NCI-H146 treated with DMSO at 0.1 percent for 48 hours (cell line): ENCODE results near the gene HAPLN3.

ENCODE experiments used
- DNase-seq: peaks from one replicate; lab custom pipeline; 2025; ENCODE audit not compliant: unreplicated experiment; lab: John Stamatoyannopoulos, UW

Gene HAPLN3

DNA sequence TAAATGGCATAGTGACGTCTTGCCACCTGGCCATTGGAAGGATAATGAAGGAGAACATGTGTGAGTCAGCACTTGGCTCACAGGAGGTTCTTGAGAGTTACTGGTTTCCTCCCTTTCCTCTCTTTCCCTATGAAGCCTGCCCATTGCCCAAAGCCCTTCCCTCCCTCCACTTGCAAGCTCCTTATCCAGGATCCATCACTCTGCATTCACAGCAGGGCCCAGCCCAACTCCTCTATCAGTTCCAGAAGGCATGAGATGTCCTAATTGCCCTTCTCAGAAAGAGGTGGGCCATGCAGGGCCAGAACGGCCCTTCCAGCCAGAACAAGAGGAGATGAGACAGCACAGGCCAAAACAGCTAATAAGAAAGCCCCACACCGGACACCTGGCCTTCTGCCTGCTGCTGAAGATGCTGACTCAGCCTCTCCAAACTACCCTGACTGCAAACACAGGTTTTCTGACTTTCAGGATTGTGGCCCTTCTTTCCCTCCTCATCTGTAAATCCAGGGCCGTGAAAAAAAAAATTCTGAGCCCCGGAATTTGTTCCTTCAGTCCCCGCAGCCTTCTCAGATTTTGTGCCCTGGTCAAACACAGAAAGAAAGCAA is 29.7 kb downstream of the HAPLN3 start:
- DNase-seq, result no peak

DNA sequence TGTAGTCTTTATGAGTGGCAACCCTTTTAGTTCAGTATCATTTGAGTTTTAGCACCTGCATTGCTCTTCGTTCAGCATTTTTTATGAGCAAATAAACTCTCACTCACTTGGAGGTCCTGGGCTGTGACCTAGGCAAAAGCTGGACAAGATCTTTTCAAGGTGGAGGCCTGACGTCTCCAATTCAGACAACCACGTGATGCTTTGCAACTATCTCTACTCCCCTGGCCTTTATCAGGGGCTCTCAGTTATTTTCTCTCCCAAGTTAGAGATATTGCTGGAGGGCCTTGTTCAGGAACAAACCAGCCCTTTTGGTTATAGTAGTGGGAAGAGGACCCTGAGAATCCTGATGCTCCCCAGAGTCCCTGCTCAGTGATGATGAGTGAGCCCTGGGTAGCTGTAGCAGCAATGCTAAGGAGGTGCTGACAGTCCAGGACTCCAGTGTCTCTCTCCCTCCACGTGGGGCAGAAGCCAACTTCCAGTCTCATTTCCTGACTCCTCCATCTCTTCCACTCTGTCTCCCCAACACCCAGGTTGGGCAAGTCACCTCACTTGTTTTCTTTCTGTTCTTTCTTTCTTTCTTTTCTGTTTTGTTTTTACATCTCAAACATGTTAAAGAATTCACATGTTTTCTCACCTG is 30.4 kb downstream of the HAPLN3 start:
- no peak for DNase-seq

DNA sequence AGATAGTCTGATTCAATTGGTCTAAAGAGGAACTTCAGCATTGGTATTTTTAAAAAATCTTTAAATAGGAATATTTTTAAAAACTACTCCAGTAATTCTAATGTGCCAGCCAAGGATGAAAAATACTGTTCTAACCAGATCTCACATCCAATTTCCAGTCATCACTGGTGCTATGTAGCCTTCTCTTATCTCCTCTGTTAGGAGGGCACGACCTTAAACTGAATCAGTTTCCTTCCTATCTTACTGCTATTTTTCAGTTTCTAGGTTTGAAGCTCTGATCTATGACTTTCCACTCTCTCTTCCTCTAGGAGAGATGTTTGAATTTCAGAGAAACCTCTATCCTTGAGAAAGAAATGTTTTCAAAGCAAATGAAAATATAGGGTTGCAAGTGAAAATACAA is 31.9 kb downstream of the HAPLN3 start:
- DNase-seq, result no peak

DNA sequence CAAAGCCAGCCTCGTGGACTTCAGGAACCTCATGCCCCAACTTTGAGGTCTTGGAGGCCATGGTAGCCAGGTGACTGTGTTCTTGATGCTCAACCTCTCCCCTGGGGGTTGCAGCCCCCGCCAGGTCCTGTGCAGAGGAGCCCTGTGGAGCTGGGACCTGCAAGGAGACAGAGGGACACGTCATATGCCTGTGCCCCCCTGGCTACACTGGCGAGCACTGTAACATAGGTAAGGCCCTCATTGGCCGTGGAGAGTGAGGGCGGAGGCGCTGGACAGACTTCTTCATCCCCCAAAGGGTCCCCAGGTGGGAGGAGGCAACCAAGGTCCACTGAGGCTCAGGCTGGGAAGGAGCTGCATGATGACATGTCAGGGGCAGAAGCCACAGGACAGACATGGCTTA is 35.1 kb downstream of the HAPLN3 start:
- DNase-seq, result no peak

DNA sequence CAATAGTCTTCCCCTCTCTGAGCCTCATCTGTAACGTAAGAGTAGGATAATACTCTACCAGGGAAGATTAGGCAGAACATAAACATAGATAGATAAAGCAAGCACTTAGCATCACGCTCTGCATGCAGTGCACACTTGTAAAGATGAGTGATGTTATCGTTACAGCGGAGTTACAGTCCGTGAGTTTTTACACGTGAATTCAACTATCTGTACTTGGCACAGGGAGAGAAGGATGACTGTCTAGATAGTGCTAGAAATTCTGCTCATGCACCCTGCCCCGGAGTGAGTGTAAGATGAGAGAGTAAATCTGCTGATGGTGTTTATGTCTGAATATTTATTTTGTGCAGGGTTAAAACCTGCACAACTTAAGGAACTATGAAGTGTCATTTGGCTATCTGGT is 35.8 kb downstream of the HAPLN3 start:
- DNase-seq, result no peak

DNA sequence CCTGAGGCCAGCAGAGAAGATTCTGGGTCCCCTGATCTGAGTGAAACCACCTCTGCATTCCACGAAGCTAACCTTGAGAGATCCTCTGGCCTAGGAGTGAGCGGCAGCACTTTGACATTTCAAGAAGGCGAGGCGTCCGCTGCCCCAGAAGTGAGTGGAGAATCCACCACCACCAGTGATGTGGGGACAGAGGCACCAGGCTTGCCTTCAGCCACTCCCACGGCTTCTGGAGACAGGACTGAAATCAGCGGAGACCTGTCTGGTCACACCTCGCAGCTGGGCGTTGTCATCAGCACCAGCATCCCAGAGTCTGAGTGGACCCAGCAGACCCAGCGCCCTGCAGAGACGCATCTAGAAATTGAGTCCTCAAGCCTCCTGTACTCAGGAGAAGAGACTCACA is 36.4 kb downstream of the HAPLN3 start:
- DNase-seq, result no peak

DNA sequence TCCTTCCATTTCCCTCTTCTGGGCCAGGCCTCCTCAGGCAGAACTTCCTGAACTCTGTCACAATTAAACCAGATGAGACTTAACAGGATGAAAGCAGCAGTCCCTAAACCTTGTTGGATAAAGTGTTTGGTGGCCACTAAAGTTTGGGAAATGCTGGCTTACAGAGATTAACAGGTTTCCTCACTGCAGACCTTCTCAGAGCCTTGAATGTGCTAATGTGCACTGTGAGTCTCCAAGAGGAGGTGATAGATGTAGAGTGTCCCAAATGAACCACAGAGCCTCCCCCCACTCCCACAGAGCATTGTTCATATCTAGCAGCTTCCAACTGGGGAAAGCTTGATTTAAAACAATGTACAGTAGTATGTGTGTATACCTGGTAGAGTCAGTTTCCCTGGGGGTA is 42.9 kb downstream of the HAPLN3 start:
- no peak for DNase-seq

DNA sequence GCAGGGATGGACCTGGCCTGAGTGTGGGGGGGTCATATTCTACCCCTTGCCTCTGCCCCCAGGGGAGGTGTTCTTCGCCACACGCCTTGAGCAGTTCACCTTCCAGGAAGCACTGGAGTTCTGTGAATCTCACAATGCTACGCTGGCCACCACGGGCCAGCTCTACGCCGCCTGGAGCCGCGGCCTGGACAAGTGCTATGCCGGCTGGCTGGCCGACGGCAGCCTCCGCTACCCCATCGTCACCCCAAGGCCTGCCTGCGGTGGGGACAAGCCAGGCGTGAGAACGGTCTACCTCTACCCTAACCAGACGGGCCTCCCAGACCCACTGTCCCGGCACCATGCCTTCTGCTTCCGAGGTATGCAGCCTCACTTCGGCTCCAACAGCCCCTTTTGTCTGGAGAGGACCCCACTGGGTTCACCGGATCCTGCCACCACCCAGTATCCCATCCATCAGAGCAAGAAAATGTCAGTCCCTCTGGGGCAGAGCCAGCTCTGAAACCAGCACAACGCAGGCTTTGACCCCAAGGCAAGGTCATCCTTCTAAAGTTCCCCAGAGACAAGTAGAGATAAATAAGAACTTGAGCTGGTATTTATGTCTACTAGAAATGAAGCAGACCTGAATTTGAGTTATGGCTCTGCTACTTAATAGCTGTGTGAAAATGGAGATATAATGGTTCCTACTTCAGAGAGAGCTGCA is 45.8 kb downstream of the HAPLN3 start:
- DNase-seq, result no peak

DNA sequence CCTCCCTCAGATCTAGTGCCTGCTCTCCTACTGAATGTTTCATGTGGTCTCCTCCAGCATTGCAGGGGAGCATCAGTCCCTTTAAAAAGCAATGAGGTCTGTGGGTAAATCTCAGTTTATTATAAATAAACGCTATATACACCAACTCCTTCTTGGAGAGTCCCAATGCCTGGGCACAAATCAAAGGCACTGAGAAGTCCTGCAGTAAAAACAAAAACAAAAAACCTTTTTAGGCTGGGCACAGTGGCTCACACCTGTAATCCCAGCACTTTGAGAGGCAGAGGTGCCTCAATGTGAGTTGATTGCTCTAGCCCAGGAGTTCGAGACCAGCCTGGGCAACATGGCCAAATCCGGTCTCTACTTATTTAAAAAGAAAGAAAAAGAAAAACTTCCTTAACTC is 47.1 kb downstream of the HAPLN3 start:
- DNase-seq, result no peak

DNA sequence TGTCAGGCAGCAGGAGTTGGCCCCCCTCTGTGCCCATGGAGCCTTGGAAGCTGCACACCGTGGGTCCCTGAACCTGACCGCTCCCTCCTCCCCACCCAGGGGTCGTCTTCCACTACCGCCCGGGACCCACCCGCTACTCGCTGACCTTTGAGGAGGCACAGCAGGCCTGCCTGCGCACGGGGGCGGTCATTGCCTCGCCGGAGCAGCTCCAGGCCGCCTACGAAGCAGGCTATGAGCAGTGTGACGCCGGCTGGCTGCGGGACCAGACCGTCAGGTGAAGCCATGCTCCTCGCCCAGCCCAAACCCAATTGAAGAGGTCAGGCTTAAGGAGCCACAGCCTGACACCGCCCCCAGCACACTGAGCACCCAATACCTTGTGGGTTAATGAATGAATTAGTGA is 48.2 kb downstream of the HAPLN3 start:
- DNase-seq, result no peak

DNA sequence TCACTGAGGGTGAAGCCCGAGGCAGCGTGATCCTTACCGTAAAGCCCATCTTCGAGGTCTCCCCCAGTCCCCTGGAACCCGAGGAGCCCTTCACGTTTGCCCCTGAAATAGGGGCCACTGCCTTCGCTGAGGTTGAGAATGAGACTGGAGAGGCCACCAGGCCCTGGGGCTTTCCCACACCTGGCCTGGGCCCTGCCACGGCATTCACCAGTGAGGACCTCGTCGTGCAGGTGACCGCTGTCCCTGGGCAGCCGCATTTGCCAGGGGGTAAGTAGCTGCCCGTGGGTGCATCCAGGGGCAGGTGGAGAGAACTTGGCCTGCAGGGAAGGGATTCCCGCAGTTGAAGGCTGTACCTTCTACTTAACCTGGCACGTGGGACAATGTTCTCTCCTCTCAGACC is 49.7 kb downstream of the HAPLN3 start:
- DNase-seq, result no peak

DNA sequence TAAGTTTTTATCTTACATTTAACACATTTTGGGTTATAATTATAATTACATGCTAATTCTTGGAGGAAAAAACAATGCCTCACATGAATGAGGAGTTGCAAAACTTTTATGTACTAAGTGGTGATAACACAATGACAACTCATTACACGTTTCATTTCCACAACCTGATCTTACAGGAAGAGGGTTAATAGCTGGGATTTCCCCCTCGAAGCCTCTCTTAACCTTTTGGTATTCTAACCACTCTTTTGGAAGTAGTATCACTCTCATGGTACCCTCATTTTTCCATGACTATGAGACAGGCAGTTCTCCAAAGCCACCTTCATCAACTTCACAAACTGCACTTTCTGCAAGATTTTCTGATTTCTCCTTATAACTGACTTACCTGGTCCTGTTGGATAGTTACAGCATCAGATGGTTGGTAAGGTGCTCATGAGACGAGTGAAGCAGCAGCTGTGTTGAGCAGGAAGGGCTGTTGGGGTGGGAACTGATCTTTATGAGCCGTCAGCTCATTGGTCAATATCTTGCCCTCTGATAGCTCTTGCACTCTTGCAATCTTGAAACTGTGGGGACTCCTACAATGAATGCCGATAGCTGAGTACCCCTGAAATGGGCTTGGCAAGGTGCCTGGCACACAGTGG is 50.5 kb downstream of the HAPLN3 start:
- DNase-seq, result no peak

DNA sequence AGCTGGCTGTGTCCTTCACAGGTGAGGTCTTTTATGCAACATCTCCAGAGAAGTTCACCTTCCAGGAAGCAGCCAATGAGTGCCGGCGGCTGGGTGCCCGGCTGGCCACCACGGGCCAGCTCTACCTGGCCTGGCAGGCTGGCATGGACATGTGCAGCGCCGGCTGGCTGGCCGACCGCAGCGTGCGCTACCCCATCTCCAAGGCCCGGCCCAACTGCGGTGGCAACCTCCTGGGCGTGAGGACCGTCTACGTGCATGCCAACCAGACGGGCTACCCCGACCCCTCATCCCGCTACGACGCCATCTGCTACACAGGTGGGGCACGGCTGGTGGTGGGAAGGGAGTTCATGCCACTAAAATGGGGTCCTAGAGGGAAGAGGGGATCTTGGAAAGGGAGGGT is 52.0 kb downstream of the HAPLN3 start:
- no peak for DNase-seq

DNA sequence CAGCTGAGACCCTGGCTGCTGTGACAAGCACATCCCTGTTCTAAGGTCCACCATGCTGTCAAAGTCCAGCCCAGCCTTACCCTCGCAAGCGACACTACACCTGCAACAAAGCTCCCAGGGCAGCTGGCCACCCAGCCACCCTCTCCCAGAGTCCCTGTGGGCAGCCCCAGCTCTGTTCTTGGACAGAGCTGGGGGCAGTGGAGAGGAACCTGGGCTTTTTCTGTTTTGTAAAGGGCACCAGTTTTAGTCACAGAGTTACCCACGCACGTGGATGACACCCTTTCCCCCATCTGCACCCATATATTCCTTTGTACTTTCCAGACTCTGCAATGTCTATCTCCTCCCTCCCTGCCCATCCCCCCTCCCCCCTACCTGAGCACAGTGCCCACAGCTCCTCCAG is 53.2 kb downstream of the HAPLN3 start:
- DNase-seq, result no peak

DNA sequence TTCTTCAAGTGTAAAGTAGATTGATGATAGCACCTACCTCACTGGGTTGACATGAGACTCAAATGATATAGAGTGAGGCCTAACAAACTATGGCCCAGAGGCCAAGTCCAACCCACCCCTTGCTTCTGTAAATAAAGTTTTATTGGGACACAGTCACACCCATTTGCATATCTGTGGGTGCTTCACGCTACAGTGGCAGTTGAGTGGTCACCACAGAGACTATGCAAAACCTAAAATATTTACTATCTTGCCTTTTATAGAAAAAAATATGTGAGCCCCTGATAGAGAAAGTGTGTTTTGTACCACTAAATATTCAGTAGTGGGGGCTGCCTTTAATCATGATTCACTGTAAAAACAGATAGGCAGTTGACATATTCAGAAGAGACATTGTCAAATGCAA is 54.1 kb downstream of the HAPLN3 start:
- no peak for DNase-seq

DNA sequence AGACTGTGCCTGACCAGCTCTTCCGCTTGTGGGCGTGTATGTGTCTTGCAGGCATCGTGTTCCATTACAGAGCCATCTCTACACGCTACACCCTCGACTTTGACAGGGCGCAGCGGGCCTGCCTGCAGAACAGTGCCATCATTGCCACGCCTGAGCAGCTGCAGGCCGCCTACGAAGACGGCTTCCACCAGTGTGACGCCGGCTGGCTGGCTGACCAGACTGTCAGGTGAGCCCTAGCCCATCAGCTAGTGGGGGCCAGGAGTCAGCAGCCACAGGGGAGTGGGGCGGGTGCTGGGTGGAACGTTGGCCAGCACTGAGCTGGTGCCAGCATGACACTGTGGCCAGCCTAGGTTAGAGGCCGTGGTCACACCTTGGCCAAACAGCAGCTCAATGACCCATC is 55.4 kb downstream of the HAPLN3 start:
- no peak for DNase-seq

DNA sequence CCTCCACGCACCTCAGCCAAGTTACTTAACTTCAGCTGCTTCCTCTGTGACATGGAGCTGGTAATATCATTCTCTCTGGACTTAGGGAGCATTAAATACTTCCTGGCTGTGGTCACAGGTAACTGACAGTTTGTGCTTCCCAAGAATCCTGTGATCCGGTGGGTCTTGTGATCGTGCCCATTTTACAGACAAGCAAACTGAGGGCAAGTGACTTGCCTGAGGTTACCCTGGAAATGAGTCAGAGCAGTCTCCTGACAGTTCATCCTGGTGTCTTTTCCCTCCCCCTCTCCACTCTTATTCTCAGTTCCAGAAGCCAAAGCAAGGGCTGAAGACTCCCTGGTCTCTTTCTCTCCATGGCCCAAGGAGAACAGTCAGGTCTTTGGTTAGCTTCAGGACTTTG is 56.2 kb downstream of the HAPLN3 start:
- no peak for DNase-seq

DNA sequence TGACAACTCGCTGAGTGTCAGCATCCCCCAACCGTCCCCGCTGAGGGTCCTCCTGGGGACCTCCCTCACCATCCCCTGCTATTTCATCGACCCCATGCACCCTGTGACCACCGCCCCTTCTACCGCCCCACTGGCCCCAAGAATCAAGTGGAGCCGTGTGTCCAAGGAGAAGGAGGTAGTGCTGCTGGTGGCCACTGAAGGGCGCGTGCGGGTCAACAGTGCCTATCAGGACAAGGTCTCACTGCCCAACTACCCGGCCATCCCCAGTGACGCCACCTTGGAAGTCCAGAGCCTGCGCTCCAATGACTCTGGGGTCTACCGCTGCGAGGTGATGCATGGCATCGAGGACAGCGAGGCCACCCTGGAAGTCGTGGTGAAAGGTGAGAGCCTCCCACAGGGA is 56.7 kb downstream of the HAPLN3 start:
- no peak for DNase-seq

DNA sequence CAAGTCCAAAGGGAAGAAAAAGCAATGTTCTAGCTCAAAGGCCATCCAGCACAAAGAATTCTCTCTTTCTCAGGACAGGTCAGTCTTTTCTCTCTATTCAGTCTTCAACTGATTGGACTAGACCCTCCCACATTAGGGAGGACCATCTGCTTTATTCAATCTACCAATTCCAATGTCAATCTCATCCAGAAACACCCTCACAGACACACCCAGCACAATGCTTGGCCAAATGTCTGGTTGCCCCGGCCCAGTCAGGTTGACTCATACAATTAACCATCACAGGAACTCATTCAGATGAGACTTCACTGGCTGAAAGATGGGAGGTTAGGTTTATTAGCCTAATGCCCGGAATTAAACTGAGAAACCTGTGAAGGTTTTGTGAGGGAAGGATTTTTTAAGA is 59.7 kb downstream of the HAPLN3 start:
- DNase-seq, result no peak

DNA sequence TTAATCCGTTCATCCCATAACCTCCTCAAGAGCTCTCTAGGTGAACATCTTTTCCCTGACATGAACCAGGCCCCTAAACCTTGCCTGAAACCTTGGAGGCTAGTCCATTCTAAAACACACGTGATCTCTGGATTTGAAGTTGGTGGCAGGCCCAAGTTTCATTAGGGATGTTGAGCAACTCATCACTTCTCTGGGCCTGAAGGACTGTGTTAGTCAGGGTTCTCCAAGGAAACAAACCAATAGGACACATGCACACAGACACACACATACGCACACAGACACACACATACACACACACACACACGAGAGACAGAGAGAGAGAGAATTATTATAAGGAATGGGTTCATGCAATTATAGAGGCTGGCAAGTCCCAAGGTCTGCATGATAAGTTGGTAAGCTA is 60.2 kb downstream of the HAPLN3 start:
- no peak for DNase-seq

DNA sequence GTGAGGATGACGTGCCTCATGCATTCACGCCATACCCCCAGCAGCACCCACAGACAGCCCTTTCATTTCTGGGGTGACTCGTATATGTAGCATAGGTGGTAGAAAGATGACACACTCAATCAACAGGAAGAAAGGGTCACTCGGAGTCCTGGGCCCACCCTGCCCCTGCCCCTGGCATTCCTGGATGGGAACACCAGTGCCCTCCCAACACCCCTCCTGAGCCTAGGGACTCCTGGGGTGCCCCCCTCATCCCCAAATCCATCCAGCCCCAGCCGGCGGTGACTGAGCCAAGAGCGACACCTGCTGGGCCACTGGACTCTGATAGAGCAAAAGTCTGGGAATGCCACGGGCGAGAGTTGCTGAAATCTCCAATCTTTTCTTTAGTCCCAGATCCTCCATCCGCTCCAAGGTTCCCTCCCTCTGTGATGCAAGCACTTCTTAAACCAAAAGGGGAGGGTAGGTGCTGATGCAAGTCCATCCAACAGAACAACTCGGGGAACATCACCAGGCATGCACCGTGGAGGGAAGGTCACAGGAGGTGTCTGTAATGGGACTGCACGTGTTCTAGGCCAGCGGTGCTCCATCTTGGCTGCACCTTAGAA is 61.0 kb downstream of the HAPLN3 start:
- DNase-seq, result no peak

DNA sequence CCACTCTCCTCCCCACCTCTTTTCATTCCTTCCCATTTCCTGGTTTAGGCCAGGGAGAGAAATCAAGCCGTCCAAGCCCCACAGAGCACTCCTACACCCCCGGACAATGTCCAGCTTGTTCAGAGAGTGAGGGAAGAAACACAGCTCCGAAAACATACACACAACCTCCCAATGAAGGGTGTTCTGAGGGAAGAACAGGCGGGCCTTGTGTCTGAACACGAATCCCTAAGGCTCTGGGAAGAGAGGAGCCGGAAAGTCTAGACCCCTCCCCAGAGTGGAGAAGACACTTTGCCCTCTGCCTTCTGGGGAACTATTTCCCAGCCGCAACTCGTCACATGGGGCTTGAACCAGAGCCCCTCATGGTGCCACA is 61.6 kb downstream of the HAPLN3 start:
- no peak for DNase-seq
